ENCODE results near the gene QPRT. TPM values are rescaled to one million over a fixed set of nuclear protein-coding genes. Genes with fewer than 3 reads are reported as not detected.
A peak's percentile ranks its signal among the peaks of the same experiment; 100 is the strongest.

QPRT gene
- polyA plus RNA-seq, 3 donors: 2.1 to 4.7 (median 3.9) TPM

DNA sequence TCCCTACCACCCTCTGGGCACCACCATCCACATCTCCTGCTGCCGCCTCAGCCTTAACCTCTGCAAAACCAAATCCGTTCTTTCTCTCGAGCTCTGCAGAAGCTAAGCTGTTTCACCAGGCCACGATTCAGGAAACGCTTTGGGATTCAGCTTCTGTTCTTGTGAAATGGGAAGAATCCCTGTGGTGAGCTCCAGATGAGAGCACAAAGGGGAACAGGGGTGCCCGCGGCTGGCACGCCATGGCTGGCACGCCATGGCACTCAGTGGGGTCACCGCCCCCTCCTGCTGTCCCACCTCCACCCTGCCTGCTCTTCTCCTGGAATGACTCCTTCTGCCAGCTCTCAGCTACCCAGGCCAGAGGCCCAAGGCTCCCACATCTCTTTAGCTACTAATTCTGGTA lies 5.7 kb downstream of the QPRT start:
- no peak overlapping the region for H3K4me2 ChIP-seq (replicated peaks; ENCODE audit: extremely low read depth, low read length, poor library complexity, severe bottlenecking)
- TF ChIP-seq, protein P1, sequence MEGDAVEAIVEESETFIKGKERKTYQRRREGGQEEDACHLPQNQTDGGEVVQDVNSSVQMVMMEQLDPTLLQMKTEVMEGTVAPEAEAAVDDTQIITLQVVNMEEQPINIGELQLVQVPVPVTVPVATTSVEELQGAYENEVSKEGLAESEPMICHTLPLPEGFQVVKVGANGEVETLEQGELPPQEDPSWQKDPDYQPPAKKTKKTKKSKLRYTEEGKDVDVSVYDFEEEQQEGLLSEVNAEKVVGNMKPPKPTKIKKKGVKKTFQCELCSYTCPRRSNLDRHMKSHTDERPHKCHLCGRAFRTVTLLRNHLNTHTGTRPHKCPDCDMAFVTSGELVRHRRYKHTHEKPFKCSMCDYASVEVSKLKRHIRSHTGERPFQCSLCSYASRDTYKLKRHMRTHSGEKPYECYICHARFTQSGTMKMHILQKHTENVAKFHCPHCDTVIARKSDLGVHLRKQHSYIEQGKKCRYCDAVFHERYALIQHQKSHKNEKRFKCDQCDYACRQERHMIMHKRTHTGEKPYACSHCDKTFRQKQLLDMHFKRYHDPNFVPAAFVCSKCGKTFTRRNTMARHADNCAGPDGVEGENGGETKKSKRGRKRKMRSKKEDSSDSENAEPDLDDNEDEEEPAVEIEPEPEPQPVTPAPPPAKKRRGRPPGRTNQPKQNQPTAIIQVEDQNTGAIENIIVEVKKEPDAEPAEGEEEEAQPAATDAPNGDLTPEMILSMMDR (IDR thresholded peaks at IDR 0.05): no peak
- H3K79me2 ChIP-seq (ENCODE audit: insufficient read depth, low read length): no peaks in the 10 kb centered on the region
- peaks cover 17 to 21% of the 10 kb centered on the region in 2 donors for H3K4me1 ChIP-seq (ENCODE audit: control insufficient read depth in 1 of 2, insufficient read depth in 2 of 2, low read length in 2 of 2)
- Mint-ChIP-seq H3K27me3 (ENCODE audit: low read depth in 3 of 3) (peaks cover 2 to 5% (median 3%) of the 10 kb centered on the region in 3 donors), H3K27ac (no peak overlapping the region), H3K36me3 (no peaks in the 10 kb centered on the region), H3K4me1 (peaks cover 19% of the 10 kb centered on the region), H3K4me3 (no peak overlapping the region), H3K9me3 (no peaks in the 10 kb centered on the region)
- no peak overlapping the region for H3K4me3 ChIP-seq (replicated peaks in 1 of 3; ENCODE audit: low read depth in 2 of 3, low read length in 3 of 3)
- no peaks in the 10 kb centered on the region for H4K20me1 ChIP-seq (ENCODE audit: insufficient read depth, low read length)
- no peak overlapping the region for H2AFZ ChIP-seq (ENCODE audit: insufficient read depth, low read depth, low read length, poor library complexity, severe bottlenecking)
- no peak overlapping the region for H3K9ac ChIP-seq (ENCODE audit: insufficient read depth, low read length, poor library complexity, severe bottlenecking)
- peak in 1 of 3 donors; percentile 62 for DNase-seq
- no peaks in the 10 kb centered on the region for H3K36me3 ChIP-seq (replicated peaks in 1 of 2; ENCODE audit: control insufficient read depth in 1 of 2, insufficient read depth in 2 of 2, low read length in 2 of 2)
- WGBS (ENCODE audit: insufficient coverage): 8% methylated on average over 7 of the region's 10 CpGs
- H3K27ac ChIP-seq (ENCODE audit: low read depth in 1 of 2, low read length in 2 of 2): no peak overlapping the region
- H3K9me3 ChIP-seq (replicated peaks in 1 of 2; ENCODE audit: control insufficient read depth in 1 of 2, insufficient read depth in 1 of 2, low read length in 2 of 2): no peaks in the 10 kb centered on the region
- intact Hi-C loops (cut with micrococcal nuclease): loop anchor here in 1 of 2 donors (5.0 kb wide), 1 partner anchor 42 kb away; no protein-coding TSS in a partner anchor
- no peaks in the 10 kb centered on the region for H3K27me3 ChIP-seq (ENCODE audit: control insufficient read depth in 2 of 2, insufficient read depth in 2 of 2, low read length in 2 of 2)

DNA sequence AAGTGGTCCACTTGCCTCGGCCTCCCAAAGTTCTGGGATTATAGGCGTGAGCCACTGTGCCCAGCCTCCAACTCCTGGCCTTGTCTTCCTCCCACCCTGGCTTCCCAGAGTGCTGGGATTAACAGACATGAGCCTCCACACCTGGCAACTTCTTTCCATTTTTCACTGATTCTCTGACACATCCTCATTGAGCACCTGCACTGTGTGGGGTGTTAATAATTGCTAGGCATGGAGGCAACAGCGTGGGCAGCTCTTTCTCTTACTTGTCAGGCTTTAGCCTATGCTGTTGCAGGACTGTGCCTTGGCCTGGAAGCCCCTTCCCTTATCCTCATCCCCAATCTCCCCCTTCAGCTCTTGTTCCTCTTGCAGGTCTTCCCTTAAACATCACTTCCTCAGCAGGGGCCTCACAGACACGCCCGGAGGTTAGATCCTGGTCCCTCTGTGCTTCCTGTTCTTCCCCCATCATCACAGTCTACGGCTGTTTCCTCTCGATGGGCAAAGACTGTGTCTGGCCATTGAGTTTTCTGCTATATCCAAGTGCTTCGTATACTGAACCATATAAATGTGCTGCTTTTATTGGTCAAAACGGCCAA lies 7.9 kb downstream of the QPRT start:
- intact Hi-C loops (cut with micrococcal nuclease): loop anchor here in 1 of 2 donors (5.0 kb wide), 1 partner anchor 45 kb away; no protein-coding TSS in a partner anchor
- Histone ChIP-seq H3K9ac (ENCODE audit: insufficient read depth, low read length, poor library complexity, severe bottlenecking) (no peak overlapping the region), H3K79me2 (ENCODE audit: insufficient read depth, low read length) (no peaks in the 10 kb centered on the region), H3K27ac (ENCODE audit: low read depth in 1 of 2, low read length in 2 of 2) (no peak overlapping the region), H2AFZ (ENCODE audit: insufficient read depth, low read depth, low read length, poor library complexity, severe bottlenecking) (no peak overlapping the region), H3K4me3 (replicated peaks in 1 of 3; ENCODE audit: low read depth in 2 of 3, low read length in 3 of 3) (no peak overlapping the region), H3K27me3 (ENCODE audit: control insufficient read depth in 2 of 2, insufficient read depth in 2 of 2, low read length in 2 of 2) (no peaks in the 10 kb centered on the region), H3K4me1 (ENCODE audit: control insufficient read depth in 1 of 2, insufficient read depth in 2 of 2, low read length in 2 of 2) (peaks cover 17 to 18% of the 10 kb centered on the region in 2 donors), H3K9me3 (replicated peaks in 1 of 2; ENCODE audit: control insufficient read depth in 1 of 2, insufficient read depth in 1 of 2, low read length in 2 of 2) (no peaks in the 10 kb centered on the region), H4K20me1 (ENCODE audit: insufficient read depth, low read length) (no peaks in the 10 kb centered on the region), H3K4me2 (replicated peaks; ENCODE audit: extremely low read depth, low read length, poor library complexity, severe bottlenecking) (peak overlapping the region; percentile 15), H3K36me3 (replicated peaks in 1 of 2; ENCODE audit: control insufficient read depth in 1 of 2, insufficient read depth in 2 of 2, low read length in 2 of 2) (no peaks in the 10 kb centered on the region)
- Mint-ChIP-seq H3K4me3 (peak overlapping the region in 1 of 2 donors; percentile 57), H3K9me3 (no peaks in the 10 kb centered on the region), H3K4me1 (peaks cover 21% of the 10 kb centered on the region), H3K36me3 (no peaks in the 10 kb centered on the region), H3K27me3 (ENCODE audit: low read depth in 3 of 3) (peaks cover 0 to 8% (median 4%) of the 10 kb centered on the region in 3 donors), H3K27ac (peak overlapping the region in 2 of 7 donors; percentile 0 to 77)
- DNase-seq: peak in 2 of 3 donors; percentile 47 to 59
- WGBS (ENCODE audit: insufficient coverage): 28% methylated on average over 9 of the region's 9 CpGs
- TF ChIP-seq, protein P1 (IDR thresholded peaks at IDR 0.05): no peak

All from CD14-positive monocyte (primary cell).